ENCODE measurements around the gene DENND5B. TPM values are rescaled to one million over a fixed set of nuclear protein-coding genes. Genes with fewer than 3 reads are reported as not detected.

The DENND5B gene
- polyA plus RNA-seq, 2 of the 4 experiments (the other 2 are of a cell fraction) = 15.5 to 55.2 TPM

- WGBS (ENCODE audit: missing lambda C conversion rate) = 91% methylated on average over 8 of the region's 8 CpGs
- ChIA-PET POLR2A (no interaction called here), CTCF (interaction anchor here (0.7 to 1.2 kb wide), 2 partner anchors 16 to 24 kb away, joined by 3 to 4 read pairs; no protein-coding TSS in a partner anchor)
- no peak overlapping the region for H3K27ac ChIP-seq
- DNase-seq (ENCODE audit: low read depth in 1 of 2, low spot score in 1 of 2) (no peak), ATAC-seq (no peak), FAIRE-seq (no peak)
- H3K4me2 ChIP-seq = no peak overlapping the region
- H3K4me3 ChIP-seq = no peak overlapping the region
- no peaks in the 10 kb centered on the region for H3K9me3 ChIP-seq
- no peak for TF ChIP-seq CEBPB (IDR thresholded peaks at IDR 0.05)
- TF ChIP-seq E2F6 (IDR thresholded peaks at IDR 0.05; ENCODE audit: borderline replicate concordance, low read depth) = no peak
- TF ChIP-seq HOXB5 (CRISPR knock-in tag; IDR thresholded peaks at IDR 0.05) = no peak
- TF ChIP-seq BCL3 (IDR thresholded peaks at IDR 0.05) = no peak
- no peak for TF ChIP-seq HOXB13 (CRISPR knock-in tag; IDR thresholded peaks at IDR 0.05; ENCODE audit: low read depth)
- TF ChIP-seq MYC (IDR thresholded peaks at IDR 0.05; ENCODE audit: borderline replicate concordance, low read length) = no peak
- TF ChIP-seq CHD2 (IDR thresholded peaks at IDR 0.05; ENCODE audit: low read length, partially characterized antibody) = no peak
- TF ChIP-seq NR3C1 (IDR thresholded peaks at IDR 0.05) = no peak
- TF ChIP-seq FOSL2 (IDR thresholded peaks at IDR 0.05) = no peak
- TF ChIP-seq FOSL2 (CRISPR knock-in tag; IDR thresholded peaks at IDR 0.05) = no peak
- TF ChIP-seq MAZ (IDR thresholded peaks at IDR 0.05; ENCODE audit: borderline replicate concordance, low read depth, low read length) = no peak
- no peak for TF ChIP-seq KDM1A (IDR thresholded peaks at IDR 0.05; ENCODE audit: low read depth)
- TF ChIP-seq ZNF302 (CRISPR knock-in tag; IDR thresholded peaks at IDR 0.05) = no peak
- no peak for TF ChIP-seq BHLHE40 (IDR thresholded peaks at IDR 0.05; ENCODE audit: low read depth, low read length)
- no peak for TF ChIP-seq ZSCAN20 (CRISPR knock-in tag; IDR thresholded peaks at IDR 0.05)
- TF ChIP-seq HES2 (IDR thresholded peaks at IDR 0.05) = no peak
- no peak for TF ChIP-seq REST (IDR thresholded peaks at IDR 0.05)
- TF ChIP-seq RARB (CRISPR knock-in tag; IDR thresholded peaks at IDR 0.05) = no peak
- TF ChIP-seq SREBF2 (IDR thresholded peaks at IDR 0.05) = no peak
- TF ChIP-seq CHD4 (IDR thresholded peaks at IDR 0.05; ENCODE audit: borderline replicate concordance) = no peak
- no peaks in the 10 kb centered on the region for H3K4me1 ChIP-seq
Measured at GRCh38 chr12:31387466-31387865, 203.5 kb downstream of the DENND5B start.

GRCh38 chr12:31387011-31387410, 203.9 kb downstream of the DENND5B start:
- Histone ChIP-seq H3K4me3 (no peak overlapping the region), H3K9me3 (no peaks in the 10 kb centered on the region), H3K4me1 (no peaks in the 10 kb centered on the region), H3K27ac (no peak overlapping the region), H3K4me2 (no peak overlapping the region)
- 79% methylated on average over 2 of the region's 2 CpGs for WGBS (ENCODE audit: missing lambda C conversion rate)
- FAIRE-seq (no peak), ATAC-seq (no peak), DNase-seq (ENCODE audit: low read depth in 1 of 2, low spot score in 1 of 2) (no peak)
- POLR2A ChIA-PET = no interaction called here
- CTCF ChIA-PET = interaction anchor here (1.8 kb wide), 1 partner anchor 16 kb away, joined by 8 read pairs; no protein-coding TSS in a partner anchor
- TF ChIP-seq MAX (IDR thresholded peaks at IDR 0.05) (no peak), PBX3 (IDR thresholded peaks at IDR 0.05) (no peak), PHF8 (IDR thresholded peaks at IDR 0.05; ENCODE audit: borderline replicate concordance, low read depth) (no peak), ZSCAN20 (CRISPR knock-in tag; IDR thresholded peaks at IDR 0.05) (no peak), BHLHE40 (IDR thresholded peaks at IDR 0.05; ENCODE audit: low read depth, low read length) (no peak), MAFK (IDR thresholded peaks at IDR 0.05; ENCODE audit: partially characterized antibody) (no peak), EHMT2 (IDR thresholded peaks at IDR 0.05; ENCODE audit: low read depth) (no peak), KDM5A (IDR thresholded peaks at IDR 0.05) (no peak), POLR2A (IDR thresholded peaks at IDR 0.05; ENCODE audit: low read length) (no peak), ZNF302 (CRISPR knock-in tag; IDR thresholded peaks at IDR 0.05) (no peak), GATA3 (IDR thresholded peaks at IDR 0.05; ENCODE audit: borderline replicate concordance) (no peak), KDM1A (IDR thresholded peaks at IDR 0.05; ENCODE audit: low read depth) (no peak), EHF (CRISPR knock-in tag; IDR thresholded peaks at IDR 0.05) (no peak), RFX5 (IDR thresholded peaks at IDR 0.05) (no peak), NFE2L2 (conservative IDR thresholded peaks at IDR 0.05; ENCODE audit: low read length) (no peak)

Measured in A549 (cell line).